H9 (cell line): ENCODE data around the gene PLAC9. TPM values are rescaled to one million over a fixed set of nuclear protein-coding genes. Genes with fewer than 3 reads are reported as not detected.

Experiments
- DNase-seq: peaks from one replicate; pipeline ENCODE4 v3.0.0-alpha.2; 2017
- H2AFZ ChIP-seq: one replicate; pipeline ENCODE4 v1.6.1; 2013; ENCODE audit warnings: mild to moderate bottlenecking, low read length, control low read depth, moderate library complexity
- H2AK5ac ChIP-seq: 2 replicates; pipeline ENCODE4 v1.6.1; 2013; ENCODE audit warnings: low read length, control low read depth, mixed read lengths; ENCODE audit not compliant: insufficient read length
- H2BK120ac ChIP-seq: one replicate; pipeline ENCODE4 v1.6.1; 2013; ENCODE audit warnings: low read depth, mild to moderate bottlenecking, low read length, control low read depth, inconsistent platforms; ENCODE audit not compliant: poor library complexity, severe bottlenecking
- H2BK12ac ChIP-seq: 2 replicates; pipeline ENCODE4 v1.6.1; 2013; ENCODE audit warnings: low read length, control low read depth, mixed read lengths, low read depth; ENCODE audit not compliant: insufficient read length
- H2BK15ac ChIP-seq: 2 replicates; pipeline ENCODE4 v1.6.1; 2013; ENCODE audit warnings: low read depth, low read length, control low read depth
- H2BK20ac ChIP-seq: one replicate; pipeline ENCODE4 v1.6.1; 2013; ENCODE audit warnings: low read depth, mild to moderate bottlenecking, low read length, control low read depth, inconsistent platforms; ENCODE audit not compliant: poor library complexity, severe bottlenecking
- H2BK5ac ChIP-seq: 2 replicates; pipeline ENCODE4 v1.6.1; 2013; ENCODE audit warnings: low read length, control low read depth, mixed read lengths; ENCODE audit not compliant: insufficient read length
- H3K14ac ChIP-seq: 2 replicates; pipeline ENCODE4 v1.6.1; 2013; ENCODE audit warnings: low read length, control low read depth; ENCODE audit not compliant: insufficient read depth
- H3K18ac ChIP-seq: 2 replicates; pipeline ENCODE4 v1.6.1; 2013; ENCODE audit warnings: low read depth, mild to moderate bottlenecking, mixed read lengths, low read length, control low read depth; ENCODE audit not compliant: insufficient read length
- H3K23ac ChIP-seq: 2 replicates; pipeline ENCODE4 v1.6.1; 2013; ENCODE audit warnings: low read length, control low read depth, mixed read lengths, low read depth; ENCODE audit not compliant: insufficient read length
- H3K23me2 ChIP-seq: 2 replicates; pipeline ENCODE4 v1.6.1; 2013; ENCODE audit warnings: low read depth, mild to moderate bottlenecking, mixed read lengths, low read length, control low read depth; ENCODE audit not compliant: insufficient read length, poor library complexity, severe bottlenecking
- H3K27ac ChIP-seq: 2 replicates; pipeline ENCODE4 v1.5.1; 2013; ENCODE audit warnings: low read length, control low read depth, mixed read lengths, low read depth; ENCODE audit not compliant: insufficient read length
- H3K27me3 ChIP-seq: 2 replicates; pipeline ENCODE4 v1.6.1; 2013; ENCODE audit warnings: low read length, control low read depth, inconsistent platforms; ENCODE audit not compliant: insufficient read depth
- H3K4ac ChIP-seq: 2 replicates; pipeline ENCODE4 v1.6.1; 2013; ENCODE audit warnings: low read depth, mild to moderate bottlenecking, control low read depth, inconsistent platforms, low read length, moderate library complexity
- H3K4me1 ChIP-seq: 2 replicates; pipeline ENCODE4 v1.6.1; 2013; ENCODE audit warnings: low read length, control low read depth, inconsistent platforms; ENCODE audit not compliant: insufficient read depth
- H3K4me2 ChIP-seq: 2 replicates; pipeline ENCODE4 v1.6.1; 2013; ENCODE audit warnings: low read length, control low read depth, mixed read lengths; ENCODE audit not compliant: insufficient read length, insufficient read depth
- H3K56ac ChIP-seq: 2 replicates; pipeline ENCODE4 v1.6.1; 2013; ENCODE audit warnings: low read depth, mild to moderate bottlenecking, mixed read lengths, low read length, control low read depth; ENCODE audit not compliant: insufficient read length
- H3K79me1 ChIP-seq: 2 replicates; pipeline ENCODE4 v1.6.1; 2013; ENCODE audit warnings: low read depth, mild to moderate bottlenecking, moderate library complexity, low read length, control low read depth, inconsistent platforms; ENCODE audit not compliant: insufficient read depth, poor library complexity, severe bottlenecking
- H3K79me2 ChIP-seq: 2 replicates; pipeline ENCODE4 v1.6.1; 2013; ENCODE audit warnings: low read length, control low read depth, inconsistent platforms; ENCODE audit not compliant: insufficient read depth
- H3K9ac ChIP-seq: 2 replicates; pipeline ENCODE4 v1.6.1; 2013; ENCODE audit warnings: low read length, control low read depth, mixed read lengths; ENCODE audit not compliant: insufficient read length; ENCODE audit errors: extremely low read depth
- H3K9me3 ChIP-seq: one replicate; pipeline ENCODE4 v1.6.1; 2013; ENCODE audit warnings: low read depth, low read length, inconsistent platforms; ENCODE audit not compliant: control insufficient read depth
- H3T11ph ChIP-seq: one replicate; pipeline ENCODE4 v1.6.1; 2013; ENCODE audit warnings: mild to moderate bottlenecking, low read length, control low read depth, inconsistent platforms
- H4K20me1 ChIP-seq: one replicate; pipeline ENCODE4 v1.6.1; 2013; ENCODE audit not compliant: control insufficient read depth, insufficient read length, insufficient read depth
- H4K5ac ChIP-seq: 2 replicates; pipeline ENCODE4 v1.6.1; 2013; ENCODE audit warnings: low read depth, mild to moderate bottlenecking, mixed read lengths, low read length, control low read depth; ENCODE audit not compliant: insufficient read length
- H4K8ac ChIP-seq: replicated peaks from 2 replicates; pipeline ENCODE4 v1.6.1; 2013; ENCODE audit warnings: low read length, control low read depth, mixed read lengths, low read depth; ENCODE audit not compliant: insufficient read length
- H4K91ac ChIP-seq: 2 replicates; pipeline ENCODE4 v1.6.1; 2013; ENCODE audit warnings: low read depth, mild to moderate bottlenecking, moderate library complexity, mixed read lengths, low read length, control low read depth; ENCODE audit not compliant: insufficient read length
- H3K27ac Mint-ChIP-seq, 3 experiments: 2 replicates in 2 of 3; 3 replicates in 1 of 3; pipeline ENCODE4 v1.8.0; 2020 to 2021; ENCODE audit warnings: mixed read lengths in 3 of 3, mild to moderate bottlenecking in 1 of 3, moderate library complexity in 1 of 3
- H3K27me3 Mint-ChIP-seq: 2 replicates; pipeline ENCODE4 v1.8.0; 2021; ENCODE audit warnings: low read depth, mild to moderate bottlenecking, moderate library complexity, mixed read lengths
- H3K36me3 Mint-ChIP-seq, 3 experiments: 2 replicates in 2 of 3; 3 replicates in 1 of 3; pipeline ENCODE4 v1.8.0; 2020 to 2021; ENCODE audit warnings: low read depth in 3 of 3, mixed read lengths in 3 of 3; ENCODE audit not compliant: insufficient read depth in 1 of 3
- H3K4me1 Mint-ChIP-seq, 2 experiments: 2 replicates each; pipeline ENCODE4 v1.8.0; 2020; ENCODE audit warnings: mixed read lengths in 2 of 2
- H3K4me3 Mint-ChIP-seq, 2 experiments: 2 replicates in 1 of 2; 3 replicates in 1 of 2; pipeline ENCODE4 v1.8.0; 2020 to 2021; ENCODE audit warnings: mild to moderate bottlenecking in 2 of 2, mixed read lengths in 2 of 2, moderate library complexity in 1 of 2
- H3K9me3 Mint-ChIP-seq, 2 experiments: 2 replicates in 1 of 2; 3 replicates in 1 of 2; pipeline ENCODE4 v1.8.0; 2020; ENCODE audit warnings: mild to moderate bottlenecking in 2 of 2, mixed read lengths in 2 of 2, moderate library complexity in 1 of 2
- WGBS: extraction: QIAGEN DNeasy Blood & Tissue Kit; methylation state at CpG from one replicate; pipeline ENCODE4 v1.1.7; 2013; ENCODE audit warnings: missing lambda C conversion rate, low lambda C conversion rate, mixed read lengths; ENCODE audit not compliant: insufficient read length; ENCODE audit errors: extremely low coverage; 5-methylcytosine and 5-hydroxymethylcytosine counted together
- total RNA-seq: library from RNA; stranded (reverse); gene quantifications from 2 replicates; pipeline ENCODE4 v1.2.1, GENCODE V29; 2021
- TF ChIP-seq, protein P1 (sequence below): fragments of 200-600 bp; sonication (generic); conservative IDR thresholded peaks from 3 replicates; pipeline ENCODE4 v1.8.0; 2021; ENCODE audit warnings: antibody characterized with exemption, mild to moderate bottlenecking

The PLAC9 gene
- total RNA-seq, 1 experiment from 2014 or later: 4.3 TPM

GRCh38 chr10:80141696-80142460, 9.3 kb downstream of the PLAC9 start:
- no peaks in the 10 kb centered on the region for H3K4me1 ChIP-seq
- H2AFZ ChIP-seq: no peak overlapping the region
- H3K4ac ChIP-seq: no peak overlapping the region
- H2BK20ac ChIP-seq: no peak overlapping the region
- H2AK5ac ChIP-seq: no peak overlapping the region
- no peak overlapping the region for H2BK120ac ChIP-seq
- WGBS: no CpG with 5 or more reads among the region's 19 CpGs
- no peak overlapping the region for H2BK12ac ChIP-seq
- no peaks in the 10 kb centered on the region for H3K27me3 ChIP-seq
- H3K14ac ChIP-seq: no peak overlapping the region
- no peak overlapping the region for H3K56ac ChIP-seq
- peaks cover 0 to 3% of the 10 kb centered on the region in 2 experiments; a peak in 2 of 5 replicates for H3K9me3 Mint-ChIP-seq
- H3K79me1 ChIP-seq: no peaks in the 10 kb centered on the region
- no peaks in the 10 kb centered on the region for H3K9me3 ChIP-seq
- H3T11ph ChIP-seq: no peak overlapping the region
- no peak overlapping the region for H3K18ac ChIP-seq
- no peaks in the 10 kb centered on the region for H3K79me2 ChIP-seq
- H3K27ac ChIP-seq: no peak overlapping the region
- no peak overlapping the region for H3K9ac ChIP-seq
- TF ChIP-seq, protein P1, sequence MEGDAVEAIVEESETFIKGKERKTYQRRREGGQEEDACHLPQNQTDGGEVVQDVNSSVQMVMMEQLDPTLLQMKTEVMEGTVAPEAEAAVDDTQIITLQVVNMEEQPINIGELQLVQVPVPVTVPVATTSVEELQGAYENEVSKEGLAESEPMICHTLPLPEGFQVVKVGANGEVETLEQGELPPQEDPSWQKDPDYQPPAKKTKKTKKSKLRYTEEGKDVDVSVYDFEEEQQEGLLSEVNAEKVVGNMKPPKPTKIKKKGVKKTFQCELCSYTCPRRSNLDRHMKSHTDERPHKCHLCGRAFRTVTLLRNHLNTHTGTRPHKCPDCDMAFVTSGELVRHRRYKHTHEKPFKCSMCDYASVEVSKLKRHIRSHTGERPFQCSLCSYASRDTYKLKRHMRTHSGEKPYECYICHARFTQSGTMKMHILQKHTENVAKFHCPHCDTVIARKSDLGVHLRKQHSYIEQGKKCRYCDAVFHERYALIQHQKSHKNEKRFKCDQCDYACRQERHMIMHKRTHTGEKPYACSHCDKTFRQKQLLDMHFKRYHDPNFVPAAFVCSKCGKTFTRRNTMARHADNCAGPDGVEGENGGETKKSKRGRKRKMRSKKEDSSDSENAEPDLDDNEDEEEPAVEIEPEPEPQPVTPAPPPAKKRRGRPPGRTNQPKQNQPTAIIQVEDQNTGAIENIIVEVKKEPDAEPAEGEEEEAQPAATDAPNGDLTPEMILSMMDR: no peak
- no peak overlapping the region for H2BK15ac ChIP-seq
- peaks cover 12 to 24% of the 10 kb centered on the region in 2 experiments for H3K4me1 Mint-ChIP-seq
- no peak overlapping the region for H4K5ac ChIP-seq
- no peak overlapping the region for H4K8ac ChIP-seq
- no peak overlapping the region for H3K4me2 ChIP-seq
- no peak for DNase-seq
- H4K20me1 ChIP-seq: no peaks in the 10 kb centered on the region
- no peak overlapping the region for H3K4me3 Mint-ChIP-seq
- H4K91ac ChIP-seq: no peak overlapping the region
- peaks cover 9% of the 10 kb centered on the region for H3K27me3 Mint-ChIP-seq
- H3K23ac ChIP-seq: no peak overlapping the region
- H3K23me2 ChIP-seq: no peaks in the 10 kb centered on the region
- no peaks in the 10 kb centered on the region; a peak in 2 of 7 replicates for H3K36me3 Mint-ChIP-seq
- no peak overlapping the region for H2BK5ac ChIP-seq
- no peak overlapping the region for H3K27ac Mint-ChIP-seq
